GM12878 (cell line): ENCODE measurements around the gene PRSS57. TPM values are rescaled to one million over a fixed set of nuclear protein-coding genes. Genes with fewer than 3 reads are reported as not detected.

Source experiments
- ASH2L ChIP-seq: fragments of 300-600, 200-600 bp; sonication (generic); IDR thresholded peaks from 2 replicates; pipeline ENCODE4 v1.6.1; 2017; ENCODE audit warnings: low read depth, mild to moderate bottlenecking, borderline replicate concordance
- DPF2 ChIP-seq: fragments of 450-650 bp; IDR thresholded peaks from 2 replicates; pipeline ENCODE4 v1.6.1; 2017; ENCODE audit warnings: mild to moderate bottlenecking
- EGR1 ChIP-seq, 2 experiments: IDR thresholded peaks; 1 replicate in 1 of 2; 2 replicates in 1 of 2; pipeline ENCODE4 v1.6.1; 2011 to 2012; ENCODE audit warnings: low read depth in 2 of 2, low read length in 2 of 2, borderline replicate concordance in 1 of 2, mild to moderate bottlenecking in 1 of 2, moderate library complexity in 1 of 2
- GATAD2B ChIP-seq: fragments of 450-650 bp; conservative IDR thresholded peaks from 2 replicates; pipeline ENCODE4 v1.6.1; 2017; ENCODE audit warnings: low read depth, mild to moderate bottlenecking, moderate library complexity
- HCFC1 ChIP-seq: fragments of 150-350 bp; IDR thresholded peaks from 2 replicates; pipeline ENCODE4 v1.6.1; 2014; ENCODE audit warnings: low read length
- HDGF ChIP-seq: fragments of 450-650 bp; IDR thresholded peaks from 2 replicates; pipeline ENCODE4 v1.6.1; 2016; ENCODE audit warnings: antibody characterized with exemption
- LARP7 ChIP-seq: fragments of 450-650 bp; IDR thresholded peaks from 2 replicates; pipeline ENCODE4 v1.6.1; 2017; ENCODE audit warnings: mild to moderate bottlenecking
- NBN ChIP-seq: fragments of 450-650 bp; IDR thresholded peaks from 2 replicates; pipeline ENCODE4 v1.6.1; 2016
- SIX5 ChIP-seq: IDR thresholded peaks from 2 replicates; pipeline ENCODE4 v1.6.1; 2011; ENCODE audit warnings: mild to moderate bottlenecking, low read depth, low read length, moderate library complexity; ENCODE audit not compliant: severe bottlenecking
- SMARCA5 ChIP-seq: fragments of 450-650 bp; IDR thresholded peaks from 2 replicates; pipeline ENCODE4 v1.6.1; 2017; ENCODE audit warnings: mild to moderate bottlenecking
- STAT1 ChIP-seq: fragments of 450-650 bp; conservative IDR thresholded peaks from 2 replicates; pipeline ENCODE4 v1.6.1; 2014; ENCODE audit warnings: antibody characterized with exemption, mild to moderate bottlenecking
- TAF1 ChIP-seq: IDR thresholded peaks from 2 replicates; pipeline ENCODE4 v1.6.1; 2011; ENCODE audit warnings: mild to moderate bottlenecking, low read depth, low read length, borderline replicate concordance
- TCF12 ChIP-seq: IDR thresholded peaks from 2 replicates; pipeline ENCODE4 v1.6.1; 2011; ENCODE audit warnings: low read depth, mild to moderate bottlenecking, low read length
- YBX1 ChIP-seq: fragments of 450-650 bp; IDR thresholded peaks from 2 replicates; pipeline ENCODE4 v1.6.1; 2016; ENCODE audit warnings: antibody characterized with exemption
- YY1 ChIP-seq: IDR thresholded peaks from 2 replicates; pipeline ENCODE4 v1.6.1; 2011; ENCODE audit warnings: low read depth, mild to moderate bottlenecking, low read length
- polyA plus RNA-seq, 11 experiments: library from polyadenylated mRNA; depleted of rRNA in 4 of 11; unstranded in 6 of 11; stranded (reverse) in 5 of 11; fragments of >200 nt; fragmentation: Nextera tagmentation in 4 of 11; fragmentation: Illumina TruSeq in 1 of 11; extraction: Ambion mirVana in 4 of 11; extraction: Trizol in 1 of 11; gene quantifications; 1 replicate in 1 of 11; 2 replicates in 10 of 11; pipeline versions ENCODE4 v1.2.1 to v1.2.3, GENCODE V29; 2011 to 2016; ENCODE audit warnings: inconsistent platforms in 2 of 11, missing spikeins in 2 of 11, low read depth in 1 of 11
- total RNA-seq, 4 experiments: library from RNA; depleted of rRNA in 3 of 4; stranded (reverse); fragments of >200 nt in 3 of 4; fragmentation: Illumina TruSeq in 1 of 4; extraction: Trizol in 1 of 4; gene quantifications; 2 replicates each; pipeline versions ENCODE4 v1.2.1 to v1.2.3, GENCODE V29; 2013 to 2021
- TF ChIP-seq, protein P1 (sequence below): fragments of 450-650 bp; conservative IDR thresholded peaks from 2 replicates; pipeline ENCODE4 v1.6.1; 2017; ENCODE audit warnings: mild to moderate bottlenecking, moderate library complexity
- TF ChIP-seq, protein P2 (sequence below): fragments of 450-650 bp; IDR thresholded peaks from 2 replicates; pipeline ENCODE4 v1.6.1; 2017; ENCODE audit warnings: mild to moderate bottlenecking
- TF ChIP-seq, protein P3 (sequence below): IDR thresholded peaks from 2 replicates; pipeline ENCODE4 v1.6.1; 2012; ENCODE audit warnings: low read depth, low read length, improper control_type of control experiment
- TF ChIP-seq, protein P4 (sequence below): IDR thresholded peaks from 2 replicates; pipeline ENCODE4 v1.6.1; 2011; ENCODE audit warnings: borderline replicate concordance, low read depth, mild to moderate bottlenecking, moderate library complexity, low read length; ENCODE audit not compliant: insufficient read depth, poor library complexity, severe bottlenecking
- TF ChIP-seq, protein P5 (sequence below): fragments of 450-650 bp; IDR thresholded peaks from 2 replicates; pipeline ENCODE4 v1.6.1; 2017; ENCODE audit warnings: antibody characterized with exemption, mild to moderate bottlenecking, moderate library complexity
- TF ChIP-seq, protein P6 (sequence below): IDR thresholded peaks from 2 replicates; pipeline ENCODE4 v1.6.1; 2012; ENCODE audit warnings: low read depth, low read length, improper control_type of control experiment

The PRSS57 gene
- total and polyA plus RNA-seq, 10 of the 15 experiments (the other 5 are each of a cell fraction or from before 2014, with no cell fraction given), result not detected

DNA sequence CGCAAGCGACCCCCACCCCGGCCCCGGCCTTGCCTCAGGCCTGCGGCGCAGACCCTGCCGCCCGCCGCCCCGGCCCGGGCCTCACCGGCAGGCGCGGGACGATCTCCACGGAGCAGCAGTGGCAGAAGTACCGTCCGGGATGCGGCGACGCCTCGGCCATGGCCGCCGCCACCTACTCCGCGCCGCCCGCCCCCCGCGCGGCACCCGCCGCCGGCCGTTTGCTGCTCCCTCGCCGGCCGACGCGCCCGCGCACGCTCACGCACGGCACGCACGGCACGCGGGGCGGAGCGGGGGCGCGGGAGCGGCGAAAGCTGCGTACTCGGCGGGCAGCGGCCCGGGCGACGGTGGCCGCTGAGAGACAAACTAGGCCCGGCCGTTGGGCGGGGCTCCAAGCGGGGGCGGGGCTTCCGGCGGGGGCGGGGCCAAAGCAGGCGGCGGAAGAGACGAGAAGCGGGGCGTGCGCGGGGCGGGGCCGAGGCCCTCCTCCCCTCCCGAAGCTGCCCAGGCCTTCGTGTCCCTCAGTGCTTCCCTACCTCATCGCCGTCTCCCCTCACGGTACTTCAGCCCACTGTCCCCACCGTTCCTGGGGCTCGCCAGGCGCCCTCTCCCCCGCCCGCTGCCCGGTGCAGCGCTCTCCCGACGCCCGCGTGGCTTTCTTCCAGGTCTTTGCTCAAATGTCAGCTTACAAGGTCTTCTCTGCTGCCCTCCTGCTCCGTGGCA lies 32.1 kb downstream of the PRSS57 start, which contains the start of gene RNF126 (continued):
- TF ChIP-seq, protein P1, sequence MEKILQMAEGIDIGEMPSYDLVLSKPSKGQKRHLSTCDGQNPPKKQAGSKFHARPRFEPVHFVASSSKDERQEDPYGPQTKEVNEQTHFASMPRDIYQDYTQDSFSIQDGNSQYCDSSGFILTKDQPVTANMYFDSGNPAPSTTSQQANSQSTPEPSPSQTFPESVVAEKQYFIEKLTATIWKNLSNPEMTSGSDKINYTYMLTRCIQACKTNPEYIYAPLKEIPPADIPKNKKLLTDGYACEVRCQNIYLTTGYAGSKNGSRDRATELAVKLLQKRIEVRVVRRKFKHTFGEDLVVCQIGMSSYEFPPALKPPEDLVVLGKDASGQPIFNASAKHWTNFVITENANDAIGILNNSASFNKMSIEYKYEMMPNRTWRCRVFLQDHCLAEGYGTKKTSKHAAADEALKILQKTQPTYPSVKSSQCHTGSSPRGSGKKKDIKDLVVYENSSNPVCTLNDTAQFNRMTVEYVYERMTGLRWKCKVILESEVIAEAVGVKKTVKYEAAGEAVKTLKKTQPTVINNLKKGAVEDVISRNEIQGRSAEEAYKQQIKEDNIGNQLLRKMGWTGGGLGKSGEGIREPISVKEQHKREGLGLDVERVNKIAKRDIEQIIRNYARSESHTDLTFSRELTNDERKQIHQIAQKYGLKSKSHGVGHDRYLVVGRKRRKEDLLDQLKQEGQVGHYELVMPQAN, result peak; percentile 64
- peak; percentile 35; the same call in 1 of the 2 replicates for TF ChIP-seq DPF2
- no peak; the same call in none of the 2 replicates for TF ChIP-seq GATAD2B
- peak; percentile 88 for TF ChIP-seq LARP7
- peak; percentile 74; the same call in 1 of the 2 replicates for TF ChIP-seq HDGF
- TF ChIP-seq NBN, result no peak
- TF ChIP-seq, protein P2, sequence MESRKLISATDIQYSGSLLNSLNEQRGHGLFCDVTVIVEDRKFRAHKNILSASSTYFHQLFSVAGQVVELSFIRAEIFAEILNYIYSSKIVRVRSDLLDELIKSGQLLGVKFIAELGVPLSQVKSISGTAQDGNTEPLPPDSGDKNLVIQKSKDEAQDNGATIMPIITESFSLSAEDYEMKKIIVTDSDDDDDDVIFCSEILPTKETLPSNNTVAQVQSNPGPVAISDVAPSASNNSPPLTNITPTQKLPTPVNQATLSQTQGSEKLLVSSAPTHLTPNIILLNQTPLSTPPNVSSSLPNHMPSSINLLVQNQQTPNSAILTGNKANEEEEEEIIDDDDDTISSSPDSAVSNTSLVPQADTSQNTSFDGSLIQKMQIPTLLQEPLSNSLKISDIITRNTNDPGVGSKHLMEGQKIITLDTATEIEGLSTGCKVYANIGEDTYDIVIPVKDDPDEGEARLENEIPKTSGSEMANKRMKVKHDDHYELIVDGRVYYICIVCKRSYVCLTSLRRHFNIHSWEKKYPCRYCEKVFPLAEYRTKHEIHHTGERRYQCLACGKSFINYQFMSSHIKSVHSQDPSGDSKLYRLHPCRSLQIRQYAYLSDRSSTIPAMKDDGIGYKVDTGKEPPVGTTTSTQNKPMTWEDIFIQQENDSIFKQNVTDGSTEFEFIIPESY, result peak; percentile 70
- TF ChIP-seq ASH2L, result no peak
- 0 out of 2 replicates have a peak, but pooled peaks have one; percentile 57 for TF ChIP-seq STAT1
- TF ChIP-seq, protein P3, sequence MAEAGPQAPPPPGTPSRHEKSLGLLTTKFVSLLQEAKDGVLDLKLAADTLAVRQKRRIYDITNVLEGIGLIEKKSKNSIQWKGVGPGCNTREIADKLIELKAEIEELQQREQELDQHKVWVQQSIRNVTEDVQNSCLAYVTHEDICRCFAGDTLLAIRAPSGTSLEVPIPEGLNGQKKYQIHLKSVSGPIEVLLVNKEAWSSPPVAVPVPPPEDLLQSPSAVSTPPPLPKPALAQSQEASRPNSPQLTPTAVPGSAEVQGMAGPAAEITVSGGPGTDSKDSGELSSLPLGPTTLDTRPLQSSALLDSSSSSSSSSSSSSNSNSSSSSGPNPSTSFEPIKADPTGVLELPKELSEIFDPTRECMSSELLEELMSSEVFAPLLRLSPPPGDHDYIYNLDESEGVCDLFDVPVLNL, result no peak
- peak; percentile 31; the same call in 1 of the 2 replicates for TF ChIP-seq TCF12
- TF ChIP-seq HCFC1, result peak; percentile 60
- peak; percentile 83 for TF ChIP-seq YY1
- peak; percentile 63; the same call in 1 of the 2 replicates for TF ChIP-seq TAF1
- TF ChIP-seq, protein P4, sequence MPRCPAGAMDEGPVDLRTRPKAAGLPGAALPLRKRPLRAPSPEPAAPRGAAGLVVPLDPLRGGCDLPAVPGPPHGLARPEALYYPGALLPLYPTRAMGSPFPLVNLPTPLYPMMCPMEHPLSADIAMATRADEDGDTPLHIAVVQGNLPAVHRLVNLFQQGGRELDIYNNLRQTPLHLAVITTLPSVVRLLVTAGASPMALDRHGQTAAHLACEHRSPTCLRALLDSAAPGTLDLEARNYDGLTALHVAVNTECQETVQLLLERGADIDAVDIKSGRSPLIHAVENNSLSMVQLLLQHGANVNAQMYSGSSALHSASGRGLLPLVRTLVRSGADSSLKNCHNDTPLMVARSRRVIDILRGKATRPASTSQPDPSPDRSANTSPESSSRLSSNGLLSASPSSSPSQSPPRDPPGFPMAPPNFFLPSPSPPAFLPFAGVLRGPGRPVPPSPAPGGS, result peak; percentile 15
- peak; percentile 29 for TF ChIP-seq SIX5
- TF ChIP-seq, protein P5, sequence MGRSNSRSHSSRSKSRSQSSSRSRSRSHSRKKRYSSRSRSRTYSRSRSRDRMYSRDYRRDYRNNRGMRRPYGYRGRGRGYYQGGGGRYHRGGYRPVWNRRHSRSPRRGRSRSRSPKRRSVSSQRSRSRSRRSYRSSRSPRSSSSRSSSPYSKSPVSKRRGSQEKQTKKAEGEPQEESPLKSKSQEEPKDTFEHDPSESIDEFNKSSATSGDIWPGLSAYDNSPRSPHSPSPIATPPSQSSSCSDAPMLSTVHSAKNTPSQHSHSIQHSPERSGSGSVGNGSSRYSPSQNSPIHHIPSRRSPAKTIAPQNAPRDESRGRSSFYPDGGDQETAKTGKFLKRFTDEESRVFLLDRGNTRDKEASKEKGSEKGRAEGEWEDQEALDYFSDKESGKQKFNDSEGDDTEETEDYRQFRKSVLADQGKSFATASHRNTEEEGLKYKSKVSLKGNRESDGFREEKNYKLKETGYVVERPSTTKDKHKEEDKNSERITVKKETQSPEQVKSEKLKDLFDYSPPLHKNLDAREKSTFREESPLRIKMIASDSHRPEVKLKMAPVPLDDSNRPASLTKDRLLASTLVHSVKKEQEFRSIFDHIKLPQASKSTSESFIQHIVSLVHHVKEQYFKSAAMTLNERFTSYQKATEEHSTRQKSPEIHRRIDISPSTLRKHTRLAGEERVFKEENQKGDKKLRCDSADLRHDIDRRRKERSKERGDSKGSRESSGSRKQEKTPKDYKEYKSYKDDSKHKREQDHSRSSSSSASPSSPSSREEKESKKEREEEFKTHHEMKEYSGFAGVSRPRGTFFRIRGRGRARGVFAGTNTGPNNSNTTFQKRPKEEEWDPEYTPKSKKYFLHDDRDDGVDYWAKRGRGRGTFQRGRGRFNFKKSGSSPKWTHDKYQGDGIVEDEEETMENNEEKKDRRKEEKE, result no peak
- TF ChIP-seq, protein P6, sequence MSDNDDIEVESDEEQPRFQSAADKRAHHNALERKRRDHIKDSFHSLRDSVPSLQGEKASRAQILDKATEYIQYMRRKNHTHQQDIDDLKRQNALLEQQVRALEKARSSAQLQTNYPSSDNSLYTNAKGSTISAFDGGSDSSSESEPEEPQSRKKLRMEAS, result peak; percentile 40; the same call in 1 of the 2 replicates
- no peak for TF ChIP-seq YBX1
- TF ChIP-seq EGR1 (IDR thresholded peaks at IDR 0.05; ENCODE audit: borderline replicate concordance in 1 of 2, low read depth in 2 of 2, low read length in 2 of 2), result peak; percentile 89 to 92
- TF ChIP-seq SMARCA5, result peak; percentile 78
